Mesodermal cell (in vitro differentiated cells): ENCODE measurements around the gene TRAF7.
A peak's percentile ranks its signal among the peaks of the same experiment; 100 is the strongest.

Experiments used
- H3K27ac ChIP-seq: 2 replicates; pipeline ENCODE4 v1.7.0; 2013; ENCODE audit warnings: mild to moderate bottlenecking, low read depth, low read length, moderate library complexity; ENCODE audit not compliant: severe bottlenecking
- H3K36me3 ChIP-seq: 2 replicates; pipeline ENCODE4 v1.7.1; 2013; ENCODE audit warnings: mild to moderate bottlenecking, low read length, moderate library complexity; ENCODE audit not compliant: control insufficient read depth, insufficient read depth
- H3K4me1 ChIP-seq: one replicate; pipeline ENCODE4 v1.7.1; 2013; ENCODE audit warnings: mild to moderate bottlenecking, low read length; ENCODE audit not compliant: insufficient read depth, control insufficient read depth, poor library complexity, severe bottlenecking
- H3K4me3 ChIP-seq: 2 replicates; pipeline ENCODE4 v1.7.0; 2013; ENCODE audit warnings: low read length, control low read depth, mild to moderate bottlenecking; ENCODE audit not compliant: insufficient read depth, poor library complexity, severe bottlenecking; ENCODE audit errors: extremely low read depth
- H3K9me3 ChIP-seq: 2 replicates; pipeline ENCODE4 v1.7.1; 2013; ENCODE audit warnings: mild to moderate bottlenecking, low read length, moderate library complexity; ENCODE audit not compliant: control insufficient read depth
- WGBS, 2 experiments: methylation state at CpG; one replicate each; pipeline ENCODE4 v1.1.5; 2013; ENCODE audit warnings: missing lambda C conversion rate in 2 of 2; ENCODE audit not compliant: insufficient coverage in 2 of 2; 5-methylcytosine and 5-hydroxymethylcytosine counted together

TRAF7 gene

GRCh38 chr16:2212362-2213324, 57.1 kb downstream of the TRAF7 start:
- peaks cover 45% of the 10 kb centered on the region for H3K36me3 ChIP-seq
- 84 to 88% methylated on average over 16 to 19 of the region's 19 CpGs for WGBS, 2 experiments
- H3K4me1 ChIP-seq = peaks cover 18% of the 10 kb centered on the region
- peak overlapping the region; percentile 78 for H3K4me3 ChIP-seq
- H3K27ac ChIP-seq = no peak overlapping the region
- no peaks in the 10 kb centered on the region for H3K9me3 ChIP-seq

- Histone ChIP-seq H3K36me3 (peaks cover 31% of the 10 kb centered on the region), H3K4me3 (peak overlapping the region; percentile 78), H3K9me3 (no peaks in the 10 kb centered on the region), H3K4me1 (peaks cover 17% of the 10 kb centered on the region), H3K27ac (peak overlapping the region; percentile 80)
- 0 to 1% methylated on average over 76 to 92 of the region's 98 CpGs for WGBS, 2 experiments
Observed at GRCh38 chr16:2213817-2214718, 58.5 kb downstream of the TRAF7 start.

GRCh38 chr16:2214719-2214968, 59.1 kb downstream of the TRAF7 start, which contains the start of gene PGP:
TSS of gene PGP (minus strand) at chr16:2214840. CDS start at chr16:2214777, 63 bp downstream.
- Histone ChIP-seq H3K4me3 (peak within 1 kb of the TSS; percentile 78), H3K9me3 (no peaks in the 10 kb centered on the region), H3K27ac (peak within 1 kb of the TSS; percentile 98), H3K4me1 (peaks cover 13% of the 10 kb centered on the region), H3K36me3 (peaks cover 26% of the 10 kb centered on the region)
- WGBS, 2 experiments = 0% methylated on average over 14 to 32 of the region's 48 CpGs

GRCh38 chr16:2216330-2216729, 60.7 kb downstream of the TRAF7 start:
- Histone ChIP-seq H3K27ac (no peak overlapping the region), H3K4me1 (peaks cover 13% of the 10 kb centered on the region), H3K36me3 (peaks cover 16% of the 10 kb centered on the region), H3K4me3 (no peak overlapping the region), H3K9me3 (no peaks in the 10 kb centered on the region)
- WGBS, 2 experiments = 92 to 100% methylated on average over 2 of the region's 4 CpGs

- H3K36me3 ChIP-seq = peaks cover 18% of the 10 kb centered on the region
- 0 to 1% methylated on average over 71 of the region's 82 CpGs for WGBS, 2 experiments
- peak within 1 kb of the TSS; percentile 66 for H3K27ac ChIP-seq
- no peaks in the 10 kb centered on the region for H3K9me3 ChIP-seq
- peak within 1 kb of the TSS; percentile 98 for H3K4me3 ChIP-seq
- peaks cover 6% of the 10 kb centered on the region for H3K4me1 ChIP-seq
Observed at GRCh38 chr16:2223221-2223941, 67.8 kb downstream of the TRAF7 start, which contains the start of gene E4F1. TSS of gene E4F1 (plus strand) at chr16:2223591. CDS start at chr16:2223614, 23 bp downstream.

- Histone ChIP-seq H3K4me3 (peak overlapping the region; percentile 98), H3K27ac (peak overlapping the region; percentile 66), H3K36me3 (peaks cover 24% of the 10 kb centered on the region), H3K9me3 (no peaks in the 10 kb centered on the region), H3K4me1 (peaks cover 6% of the 10 kb centered on the region)
- WGBS, 2 experiments = 10 to 13% methylated on average over 8 to 17 of the region's 22 CpGs
Observed at GRCh38 chr16:2223942-2224486, 68.4 kb downstream of the TRAF7 start.

GRCh38 chr16:2226245-2226793, 70.7 kb downstream of the TRAF7 start:
- 85 to 100% methylated on average over 6 of the region's 9 CpGs for WGBS, 2 experiments
- H3K4me3 ChIP-seq = no peak overlapping the region
- peaks cover 6% of the 10 kb centered on the region for H3K4me1 ChIP-seq
- no peak overlapping the region for H3K27ac ChIP-seq
- peaks cover 43% of the 10 kb centered on the region for H3K36me3 ChIP-seq
- H3K9me3 ChIP-seq = no peaks in the 10 kb centered on the region

GRCh38 chr16:2226918-2227317, 71.3 kb downstream of the TRAF7 start:
- 94 to 95% methylated on average over 3 of the region's 6 CpGs for WGBS, 2 experiments
- Histone ChIP-seq H3K9me3 (no peaks in the 10 kb centered on the region), H3K36me3 (peaks cover 49% of the 10 kb centered on the region), H3K4me1 (peaks cover 6% of the 10 kb centered on the region), H3K4me3 (no peak overlapping the region), H3K27ac (no peak overlapping the region)
